Measurements from ENCODE around the gene CNOT9.

Gene CNOT9

DNA sequence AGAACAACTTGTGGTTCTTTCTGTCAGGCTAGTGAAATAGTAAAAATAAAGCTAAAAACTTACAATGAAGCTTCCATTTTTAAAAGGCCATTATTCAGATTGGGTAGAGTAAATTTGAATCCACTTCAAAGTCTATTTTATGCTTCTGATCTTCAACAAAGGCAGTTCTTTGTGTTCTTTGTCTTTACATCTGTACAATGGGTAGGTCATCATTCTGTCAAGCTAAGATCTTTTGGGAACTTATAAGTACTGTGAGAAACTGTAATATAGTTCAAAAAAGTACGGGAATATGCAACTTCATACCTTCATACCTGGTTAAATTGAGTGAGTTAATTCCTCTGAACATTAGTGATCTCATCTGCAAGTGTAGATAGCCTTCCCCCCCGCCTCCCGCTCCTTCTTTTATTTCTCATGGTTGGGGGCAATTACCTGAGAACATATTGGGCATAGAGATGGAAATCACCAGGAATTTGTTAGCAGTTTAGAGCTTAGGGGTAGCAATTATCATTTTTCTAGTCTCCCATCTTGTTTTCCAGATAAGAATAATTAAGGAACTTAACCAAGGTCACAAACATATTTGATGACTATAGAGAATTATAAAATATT lies 9.7 kb downstream of the CNOT9 start:
- peak overlapping the region; percentile 8; the same call in 1 of the 2 replicates for H3K27ac ChIP-seq

GRCh38 chr2:218582076-218582475 lies 13.4 kb downstream of the CNOT9 start:
- Histone ChIP-seq H3K36me3 (ENCODE audit: insufficient read depth) (peaks cover 5% of the 10 kb centered on the region; the same call in 1 of the 2 replicates), H3K4me3 (IDR thresholded peaks at IDR 0.05; ENCODE audit: insufficient read depth, low read depth, low read length) (no peak overlapping the region), H3K27ac (no peak overlapping the region), H3K4me1 (ENCODE audit: low read depth, poor library complexity, severe bottlenecking) (peaks cover 37% of the 10 kb centered on the region), H4K20me1 (ENCODE audit: insufficient read depth) (no peaks in the 10 kb centered on the region; the same call in 1 of the 2 replicates), H3K4me2 (no peak overlapping the region), H3K27me3 (ENCODE audit: insufficient read depth, low read depth) (no peaks in the 10 kb centered on the region), H3K9ac (no peak overlapping the region), H2AFZ (ENCODE audit: low read depth) (no peak overlapping the region), H3K79me2 (ENCODE audit: insufficient read depth, low read depth) (peaks cover 53% of the 10 kb centered on the region)
- TF ChIP-seq, protein P1, sequence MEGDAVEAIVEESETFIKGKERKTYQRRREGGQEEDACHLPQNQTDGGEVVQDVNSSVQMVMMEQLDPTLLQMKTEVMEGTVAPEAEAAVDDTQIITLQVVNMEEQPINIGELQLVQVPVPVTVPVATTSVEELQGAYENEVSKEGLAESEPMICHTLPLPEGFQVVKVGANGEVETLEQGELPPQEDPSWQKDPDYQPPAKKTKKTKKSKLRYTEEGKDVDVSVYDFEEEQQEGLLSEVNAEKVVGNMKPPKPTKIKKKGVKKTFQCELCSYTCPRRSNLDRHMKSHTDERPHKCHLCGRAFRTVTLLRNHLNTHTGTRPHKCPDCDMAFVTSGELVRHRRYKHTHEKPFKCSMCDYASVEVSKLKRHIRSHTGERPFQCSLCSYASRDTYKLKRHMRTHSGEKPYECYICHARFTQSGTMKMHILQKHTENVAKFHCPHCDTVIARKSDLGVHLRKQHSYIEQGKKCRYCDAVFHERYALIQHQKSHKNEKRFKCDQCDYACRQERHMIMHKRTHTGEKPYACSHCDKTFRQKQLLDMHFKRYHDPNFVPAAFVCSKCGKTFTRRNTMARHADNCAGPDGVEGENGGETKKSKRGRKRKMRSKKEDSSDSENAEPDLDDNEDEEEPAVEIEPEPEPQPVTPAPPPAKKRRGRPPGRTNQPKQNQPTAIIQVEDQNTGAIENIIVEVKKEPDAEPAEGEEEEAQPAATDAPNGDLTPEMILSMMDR (conservative IDR thresholded peaks at IDR 0.05; ENCODE audit: low read depth, low read length): no peak

More for the DNA sequence above, 9.7 kb downstream of the CNOT9 start:
- no peak overlapping the region for H2AFZ ChIP-seq (ENCODE audit: low read depth)
- peaks cover 67% of the 10 kb centered on the region for H3K4me1 ChIP-seq (ENCODE audit: low read depth, poor library complexity, severe bottlenecking)
- TF ChIP-seq, protein P1 (conservative IDR thresholded peaks at IDR 0.05; ENCODE audit: low read depth, low read length): no peak
- no peak overlapping the region for H3K9ac ChIP-seq
- H3K36me3 ChIP-seq (ENCODE audit: insufficient read depth): peaks cover 15% of the 10 kb centered on the region
- H3K27me3 ChIP-seq (ENCODE audit: insufficient read depth, low read depth): no peaks in the 10 kb centered on the region
- H3K4me2 ChIP-seq: no peak overlapping the region
- no peaks in the 10 kb centered on the region; the same call in 1 of the 2 replicates for H4K20me1 ChIP-seq (ENCODE audit: insufficient read depth)
- no peak overlapping the region for H3K4me3 ChIP-seq (IDR thresholded peaks at IDR 0.05; ENCODE audit: insufficient read depth, low read depth, low read length)
- H3K79me2 ChIP-seq (ENCODE audit: insufficient read depth, low read depth): peaks cover 78% of the 10 kb centered on the region

DNA sequence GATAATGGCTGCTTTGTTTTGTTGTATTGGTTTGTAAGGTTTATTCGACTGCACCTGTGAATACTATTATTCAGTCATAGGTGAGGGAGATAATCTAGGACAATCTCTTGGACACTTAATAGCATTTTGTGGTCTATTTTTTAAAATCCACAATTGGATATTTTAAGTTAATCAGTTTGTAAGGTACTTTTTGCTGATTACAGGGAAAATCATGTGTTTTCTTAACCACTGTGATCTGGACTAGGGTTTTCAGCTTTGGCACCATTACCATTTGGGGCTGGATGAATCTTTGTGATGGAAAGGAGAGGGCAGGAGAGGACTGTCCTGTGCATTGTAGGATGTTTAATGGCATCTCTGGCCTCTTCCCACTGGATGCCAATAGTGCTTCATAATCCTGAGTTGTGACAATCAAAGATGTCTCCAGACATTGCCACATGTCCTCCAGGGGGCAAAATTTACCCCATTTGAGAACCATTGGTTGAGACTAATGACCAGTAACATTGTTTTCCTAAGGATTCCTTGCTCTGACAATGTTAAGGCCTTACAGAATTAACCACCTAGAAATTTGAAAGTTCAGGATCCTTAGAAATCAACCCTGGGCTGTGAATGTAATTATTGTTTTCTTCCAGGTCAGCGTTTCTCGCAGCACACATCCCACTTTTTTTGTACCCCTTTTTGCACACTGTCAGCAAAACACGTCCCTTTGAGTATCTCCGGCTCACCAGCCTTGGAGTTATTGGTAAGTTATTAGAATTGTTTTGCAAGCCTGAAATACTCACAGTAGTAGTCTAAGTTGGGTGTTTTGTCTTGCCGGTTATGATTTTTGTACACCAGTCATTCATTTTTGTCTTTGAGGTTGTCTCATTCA lies 15.6 kb downstream of the CNOT9 start:
- peaks cover 32% of the 10 kb centered on the region; the same call in 1 of the 2 replicates for H3K79me2 ChIP-seq (ENCODE audit: insufficient read depth, low read depth)
- no peaks in the 10 kb centered on the region; the same call in 1 of the 2 replicates for H4K20me1 ChIP-seq (ENCODE audit: insufficient read depth)
- H3K27me3 ChIP-seq (ENCODE audit: insufficient read depth, low read depth): no peaks in the 10 kb centered on the region
- no peak overlapping the region for H2AFZ ChIP-seq (ENCODE audit: low read depth)
- H3K4me1 ChIP-seq (ENCODE audit: low read depth, poor library complexity, severe bottlenecking): peaks cover 25% of the 10 kb centered on the region
- peaks cover 17% of the 10 kb centered on the region for H3K36me3 ChIP-seq (ENCODE audit: insufficient read depth)
- H3K9ac ChIP-seq: no peak overlapping the region
- no peak overlapping the region for H3K27ac ChIP-seq
- H3K4me2 ChIP-seq: no peak overlapping the region
- TF ChIP-seq, protein P1 (conservative IDR thresholded peaks at IDR 0.05; ENCODE audit: low read depth, low read length): no peak
- no peak overlapping the region for H3K4me3 ChIP-seq (IDR thresholded peaks at IDR 0.05; ENCODE audit: insufficient read depth, low read depth, low read length)

- TF ChIP-seq, protein P1 (conservative IDR thresholded peaks at IDR 0.05; ENCODE audit: low read depth, low read length): no peak
- no peak overlapping the region for H3K4me3 ChIP-seq (IDR thresholded peaks at IDR 0.05; ENCODE audit: insufficient read depth, low read depth, low read length)
- H2AFZ ChIP-seq (ENCODE audit: low read depth): no peak overlapping the region
- no peak overlapping the region for H3K4me2 ChIP-seq
- no peaks in the 10 kb centered on the region; the same call in 1 of the 2 replicates for H4K20me1 ChIP-seq (ENCODE audit: insufficient read depth)
- no peaks in the 10 kb centered on the region for H3K27me3 ChIP-seq (ENCODE audit: insufficient read depth, low read depth)
- H3K9ac ChIP-seq: no peak overlapping the region
- peaks cover 18% of the 10 kb centered on the region; the same call in 1 of the 2 replicates for H3K79me2 ChIP-seq (ENCODE audit: insufficient read depth, low read depth)
- H3K4me1 ChIP-seq (ENCODE audit: low read depth, poor library complexity, severe bottlenecking): peaks cover 20% of the 10 kb centered on the region
- no peak overlapping the region for H3K27ac ChIP-seq
- peaks cover 19% of the 10 kb centered on the region for H3K36me3 ChIP-seq (ENCODE audit: insufficient read depth)
These were observed 16.9 kb downstream of the CNOT9 start for GRCh38 chr2:218585541-218585940.

All from KMS-11 (cell line).